PFSK-1 (cell line): Measurements from ENCODE around the gene RUSC1.

ENCODE experiments used
- FOXP2 ChIP-seq: optimal IDR thresholded peaks from 2 replicates; pipeline ENCODE3; 2011; ENCODE audit warnings: borderline replicate concordance, control low read depth, inconsistent platforms; ENCODE audit not compliant: insufficient read depth; ENCODE audit errors: extremely low read length, extremely low read depth
- POLR2AphosphoS5 ChIP-seq: IDR thresholded peaks from 2 replicates; pipeline ENCODE4 v1.6.1; 2012; ENCODE audit warnings: low read depth, mild to moderate bottlenecking, control low read depth, low read length, moderate library complexity
- REST ChIP-seq, 2 experiments: IDR thresholded peaks; 2 replicates each; pipeline versions ENCODE4 v1.6.1 to v1.8.0; 2011 to 2012; ENCODE audit warnings: low read depth in 2 of 2, low read length in 2 of 2, control low read depth in 1 of 2, inconsistent platforms in 1 of 2, mild to moderate bottlenecking in 1 of 2, moderate library complexity in 1 of 2; ENCODE audit not compliant: insufficient read depth in 1 of 2
- SIN3A ChIP-seq: IDR thresholded peaks from 2 replicates; pipeline ENCODE4 v1.6.1; 2012; ENCODE audit warnings: mild to moderate bottlenecking, low read length, moderate library complexity, borderline replicate concordance; ENCODE audit not compliant: insufficient read depth
- TAF1 ChIP-seq: IDR thresholded peaks from 2 replicates; pipeline ENCODE4 v1.6.1; 2012; ENCODE audit warnings: low read length, control low read depth, borderline replicate concordance; ENCODE audit not compliant: insufficient read depth

GRCh38 chr1:155285063-155285462, 35.6 kb upstream of the RUSC1 start:
- TF ChIP-seq POLR2AphosphoS5 (no peak), REST (IDR thresholded peaks at IDR 0.05; ENCODE audit: insufficient read depth in 1 of 2, low read depth in 2 of 2, low read length in 2 of 2) (no peak), TAF1 (no peak), SIN3A (no peak), FOXP2 (no peak)
